Epithelial cell of proximal tubule (primary cell): ENCODE measurements around the gene SIGLEC15. TPM values are rescaled to one million over a fixed set of nuclear protein-coding genes. Genes with fewer than 3 reads are reported as not detected.

Experiments
- DNase-seq: peaks from one replicate; pipeline ENCODE4 v3.0.0-alpha.2; 2011; ENCODE audit warnings: low read depth
- H3K4me3 ChIP-seq: 2 replicates; pipeline ENCODE4 v1.5.1; 2011; ENCODE audit warnings: low read depth, mild to moderate bottlenecking, low read length
- total RNA-seq: library from RNA; depleted of rRNA; stranded (reverse); fragments of >200 nt; gene quantifications from 2 replicates; pipeline ENCODE4 v1.2.3, GENCODE V29; 2015
- TF ChIP-seq, protein P1 (sequence below): conservative IDR thresholded peaks from 2 replicates; pipeline ENCODE4 v1.5.1; 2012; ENCODE audit warnings: low read depth, mild to moderate bottlenecking, low read length

SIGLEC15 gene
- total RNA-seq, 1 donor from 2014 or later: 9.4 TPM

DNA sequence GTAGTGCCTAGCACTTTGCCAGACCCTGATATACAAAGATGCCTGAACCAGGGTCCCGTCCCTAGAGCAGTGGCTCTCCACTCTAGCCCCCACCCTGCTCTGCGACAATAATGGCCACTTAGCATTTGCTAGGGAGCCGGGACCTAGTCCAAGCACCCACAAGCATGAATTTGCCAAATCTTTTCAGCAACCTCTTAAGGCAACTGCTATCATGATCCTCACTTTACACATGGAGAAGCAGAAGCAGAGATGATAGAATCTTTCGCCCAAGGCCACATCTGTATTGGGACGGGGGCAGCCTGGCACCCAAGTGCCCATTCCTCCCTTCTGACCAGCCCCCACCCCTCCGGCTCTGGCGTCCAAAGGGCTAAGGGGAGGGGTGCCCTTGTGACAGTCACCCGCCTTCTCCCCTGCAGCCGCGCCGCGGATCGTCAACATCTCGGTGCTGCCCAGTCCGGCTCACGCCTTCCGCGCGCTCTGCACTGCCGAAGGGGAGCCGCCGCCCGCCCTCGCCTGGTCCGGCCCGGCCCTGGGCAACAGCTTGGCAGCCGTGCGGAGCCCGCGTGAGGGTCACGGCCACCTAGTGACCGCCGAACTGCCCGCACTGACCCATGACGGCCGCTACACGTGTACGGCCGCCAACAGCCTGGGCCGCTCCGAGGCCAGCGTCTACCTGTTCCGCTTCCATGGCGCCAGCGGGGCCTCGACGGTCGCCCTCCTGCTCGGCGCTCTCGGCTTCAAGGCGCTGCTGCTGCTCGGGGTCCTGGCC lies 13.0 kb downstream of the SIGLEC15 start:
- no peak overlapping the region for H3K4me3 ChIP-seq
- TF ChIP-seq, protein P1, sequence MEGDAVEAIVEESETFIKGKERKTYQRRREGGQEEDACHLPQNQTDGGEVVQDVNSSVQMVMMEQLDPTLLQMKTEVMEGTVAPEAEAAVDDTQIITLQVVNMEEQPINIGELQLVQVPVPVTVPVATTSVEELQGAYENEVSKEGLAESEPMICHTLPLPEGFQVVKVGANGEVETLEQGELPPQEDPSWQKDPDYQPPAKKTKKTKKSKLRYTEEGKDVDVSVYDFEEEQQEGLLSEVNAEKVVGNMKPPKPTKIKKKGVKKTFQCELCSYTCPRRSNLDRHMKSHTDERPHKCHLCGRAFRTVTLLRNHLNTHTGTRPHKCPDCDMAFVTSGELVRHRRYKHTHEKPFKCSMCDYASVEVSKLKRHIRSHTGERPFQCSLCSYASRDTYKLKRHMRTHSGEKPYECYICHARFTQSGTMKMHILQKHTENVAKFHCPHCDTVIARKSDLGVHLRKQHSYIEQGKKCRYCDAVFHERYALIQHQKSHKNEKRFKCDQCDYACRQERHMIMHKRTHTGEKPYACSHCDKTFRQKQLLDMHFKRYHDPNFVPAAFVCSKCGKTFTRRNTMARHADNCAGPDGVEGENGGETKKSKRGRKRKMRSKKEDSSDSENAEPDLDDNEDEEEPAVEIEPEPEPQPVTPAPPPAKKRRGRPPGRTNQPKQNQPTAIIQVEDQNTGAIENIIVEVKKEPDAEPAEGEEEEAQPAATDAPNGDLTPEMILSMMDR: no peak
- no peak for DNase-seq

DNA sequence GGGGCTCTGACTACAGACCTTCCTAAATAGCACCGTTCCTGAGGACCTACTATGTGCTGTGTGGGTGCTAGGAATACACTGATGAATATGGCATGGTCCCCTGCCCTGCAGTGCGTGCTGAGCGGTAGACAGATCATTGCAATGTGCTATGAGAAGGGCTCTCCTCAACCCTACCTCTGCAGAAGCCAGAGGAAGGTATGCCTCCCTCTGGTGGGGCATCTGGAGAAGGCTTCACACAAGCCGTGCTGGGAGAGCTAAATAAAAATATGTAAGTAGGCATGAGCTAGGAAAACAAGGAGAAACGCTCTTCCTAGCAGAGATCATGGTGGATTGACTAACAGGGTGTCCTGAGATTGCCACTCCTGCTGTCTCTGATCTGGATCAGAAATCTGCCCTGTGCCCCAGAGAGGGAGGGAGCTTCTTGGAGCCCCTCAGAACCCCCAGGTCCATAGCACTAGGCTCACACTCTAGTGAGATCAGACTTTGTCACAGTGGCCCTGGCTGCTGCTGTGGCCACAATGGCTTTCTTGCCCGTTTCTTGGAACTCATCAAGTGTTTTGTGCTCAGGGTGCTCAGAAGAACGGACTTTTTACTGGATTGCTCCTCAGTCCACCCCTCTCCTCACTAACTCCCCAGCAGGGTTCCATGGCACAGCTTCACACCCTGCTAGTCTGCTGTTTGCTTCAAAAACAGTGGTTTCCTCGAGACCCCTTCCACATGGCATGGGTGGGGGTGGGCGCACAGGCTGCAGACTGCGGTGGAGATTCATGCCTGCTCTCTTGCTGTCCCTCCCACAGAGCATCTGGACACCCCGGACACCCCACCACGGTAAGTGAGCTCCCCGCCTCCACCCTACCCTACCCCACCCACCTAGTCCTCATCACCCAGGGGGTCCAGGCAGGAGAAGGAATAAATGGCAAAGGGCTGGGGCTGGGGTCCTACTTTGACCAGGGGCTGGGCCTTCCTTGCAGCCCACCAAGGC lies 14.2 kb downstream of the SIGLEC15 start:
- H3K4me3 ChIP-seq: no peak overlapping the region
- TF ChIP-seq, protein P1: peak; percentile 86
- no peak for DNase-seq

GRCh38 chr18:45841060-45841764 lies 15.7 kb downstream of the SIGLEC15 start:
- TF ChIP-seq, protein P1: no peak
- no peak overlapping the region for H3K4me3 ChIP-seq
- DNase-seq: no peak

GRCh38 chr18:45841765-45842442 lies 16.4 kb downstream of the SIGLEC15 start:
- H3K4me3 ChIP-seq: no peak overlapping the region
- TF ChIP-seq, protein P1: no peak
- DNase-seq: no peak

- no peak for DNase-seq
- H3K4me3 ChIP-seq: no peak overlapping the region
- TF ChIP-seq, protein P1: no peak
Observed at GRCh38 chr18:45843019-45843418, 17.5 kb downstream of the SIGLEC15 start.

DNA sequence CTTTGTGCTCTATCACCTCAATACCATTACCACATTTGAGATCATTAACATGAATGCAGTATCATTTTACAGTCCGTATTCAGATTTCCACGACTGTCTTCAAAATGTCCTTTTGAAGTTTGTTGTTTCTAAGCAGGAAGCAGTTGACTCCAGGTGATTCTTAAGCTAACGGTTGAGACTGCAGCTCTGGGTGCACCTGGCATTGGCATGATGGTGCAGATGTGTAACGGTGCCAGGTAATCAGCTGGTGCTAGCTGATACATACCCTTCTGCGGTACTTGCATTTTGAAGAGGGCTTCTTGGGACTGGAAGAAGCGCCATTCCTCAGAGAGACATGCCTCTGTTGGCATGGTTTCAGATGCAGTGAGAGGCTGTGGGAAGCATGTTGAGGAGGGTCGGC lies 19.5 kb downstream of the SIGLEC15 start:
- TF ChIP-seq, protein P1: no peak
- H3K4me3 ChIP-seq: no peak overlapping the region
- DNase-seq: no peak
